Thyroid gland (tissue), 4 donors: ENCODE measurements around the gene CFAP20DC.

ENCODE experiments used
- CTCF ChIP-seq, 6 experiments: fragments of 200-600 bp in 3 of 6; fragments of 450-650 bp in 3 of 6; sonication (generic) in 3 of 6; IDR thresholded peaks; one replicate each; pipeline ENCODE4 v1.5.1; 2016 to 2019; ENCODE audit warnings: antibody characterized with exemption in 6 of 6, mild to moderate bottlenecking in 2 of 6, inconsistent platforms in 1 of 6, moderate library complexity in 1 of 6
- POLR2A ChIP-seq, 2 donors: fragments of 450-650 bp; IDR thresholded peaks; one replicate each; pipeline ENCODE4 v1.6.1; 2017; ENCODE audit warnings: antibody characterized with exemption in 2 of 2, mild to moderate bottlenecking in 2 of 2, moderate library complexity in 1 of 2

GRCh38 chr3:58998476-58999117 is 51.2 kb downstream of the CFAP20DC start:
- TF ChIP-seq CTCF (IDR thresholded peaks at IDR 0.05): no peak
- TF ChIP-seq POLR2A (IDR thresholded peaks at IDR 0.05): no peak
